ENCODE results near the gene LRRC8A.
"Not testable (repeated sequence)": the region's sequence is repeated elsewhere in the genome, so short reads cannot be mapped to it uniquely, and the experiment has no call there.

GRCh38 chr9:128852646-128853045 lies 29.3 kb upstream of the LRRC8A start:
- TF ChIP-seq EZH2 (IDR thresholded peaks at IDR 0.05; ENCODE audit: borderline replicate concordance, low read length); CTCF (IDR thresholded peaks at IDR 0.05; ENCODE audit: low read length): not testable (repeated sequence)
